NCI-H2029 treated with DMSO at 0.1 percent for 48 hours (cell line): ENCODE results near the gene RUNX1.

Experiments used
- DNase-seq: peaks from one replicate; lab custom pipeline; 2025; lab: John Stamatoyannopoulos, UW

The RUNX1 gene

DNA sequence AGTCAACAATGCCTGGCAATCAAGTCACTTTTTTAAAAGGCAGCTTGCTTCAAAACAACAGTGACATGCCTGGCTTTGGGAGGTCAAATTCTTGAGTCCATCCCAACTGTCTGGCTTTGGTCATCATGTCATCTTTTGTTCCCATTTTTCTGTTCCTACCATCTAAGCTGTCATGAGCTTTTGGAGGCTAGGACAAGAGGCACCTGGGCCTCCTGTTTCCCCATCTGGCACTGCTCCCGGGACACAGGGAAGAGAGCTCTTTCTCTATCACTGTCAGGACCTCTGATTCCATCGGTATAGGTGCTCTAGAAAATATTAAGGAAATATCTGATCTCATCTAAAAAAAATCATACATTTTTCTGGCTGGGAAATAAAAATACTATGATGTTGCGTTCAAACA, 224.0 kb downstream of the RUNX1 start:
- no peak for DNase-seq

DNA sequence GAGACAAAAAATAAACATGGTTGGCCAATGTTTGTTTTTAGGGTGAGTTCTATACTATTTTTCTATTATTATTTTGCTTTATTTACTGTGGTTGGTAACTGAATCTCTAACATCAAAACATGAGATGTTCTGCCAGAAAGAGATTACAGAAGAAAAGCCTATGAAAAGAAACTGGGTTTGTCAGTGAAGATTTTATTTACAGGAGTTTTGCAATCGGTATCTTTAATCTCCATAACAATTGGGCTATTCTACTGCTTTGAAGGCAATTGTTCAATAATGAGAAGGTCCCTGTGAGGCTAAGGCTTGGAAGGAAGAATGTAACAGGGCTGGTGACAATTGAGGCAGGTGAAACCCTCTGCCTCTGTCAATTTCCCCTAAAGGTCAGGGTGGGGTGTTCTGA, 224.8 kb downstream of the RUNX1 start:
- DNase-seq = no peak

DNA sequence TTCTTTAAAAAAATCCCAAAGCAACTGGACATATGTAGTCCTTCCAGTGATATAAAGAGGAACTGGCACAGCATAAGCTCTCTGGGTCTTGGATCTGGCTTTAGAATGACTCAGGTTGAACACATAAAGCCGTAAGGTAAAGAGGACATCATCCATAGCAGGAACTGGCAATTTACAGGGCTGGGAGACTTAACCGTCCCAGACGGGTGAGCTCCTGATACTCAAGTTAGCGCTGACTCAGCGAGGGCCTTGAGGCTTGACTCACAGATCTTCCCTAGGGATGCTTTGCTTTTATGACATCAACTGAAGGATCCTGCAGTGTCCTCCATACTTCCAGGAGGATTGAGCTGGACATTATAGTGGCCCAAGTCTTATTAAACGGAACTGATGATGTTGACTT, 226.2 kb downstream of the RUNX1 start:
- no peak for DNase-seq

DNA sequence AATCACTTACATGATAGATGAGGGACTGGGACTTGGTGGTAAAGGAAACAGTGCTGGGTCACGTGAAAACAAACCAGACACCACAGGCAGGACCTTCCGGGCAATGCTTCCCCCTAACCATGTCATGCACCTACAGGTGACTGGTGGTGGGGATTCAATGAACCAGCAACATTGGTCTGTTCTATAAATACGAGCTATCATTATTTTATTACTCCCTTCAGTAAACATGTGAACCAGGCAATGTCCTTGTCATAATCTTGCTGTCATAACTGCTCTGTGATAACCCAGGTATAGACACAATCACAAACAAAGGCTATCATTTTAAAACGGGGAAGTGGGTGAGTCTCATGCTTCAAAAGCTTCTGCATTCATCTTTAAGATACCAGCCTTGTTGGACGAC, 226.9 kb downstream of the RUNX1 start:
- no peak for DNase-seq

DNA sequence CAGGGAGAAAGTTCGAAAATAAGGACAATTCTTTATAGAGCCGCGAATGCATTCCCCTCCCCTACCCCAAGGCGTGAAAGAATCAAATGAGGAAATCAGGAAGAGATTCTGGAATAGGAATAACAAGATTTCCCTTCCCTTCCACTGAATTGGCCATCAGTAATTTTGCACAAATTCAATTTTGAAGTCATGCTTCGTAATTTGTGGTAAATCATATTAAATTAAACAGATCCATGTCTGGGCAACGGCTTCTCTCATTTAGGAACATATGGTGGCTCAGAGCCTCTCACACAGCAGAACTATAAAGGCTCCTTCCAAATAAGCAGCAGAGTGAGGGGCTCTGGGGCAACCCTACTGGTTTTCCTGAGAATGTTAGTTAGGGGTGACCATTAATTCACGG, 227.4 kb downstream of the RUNX1 start:
- no peak for DNase-seq

DNA sequence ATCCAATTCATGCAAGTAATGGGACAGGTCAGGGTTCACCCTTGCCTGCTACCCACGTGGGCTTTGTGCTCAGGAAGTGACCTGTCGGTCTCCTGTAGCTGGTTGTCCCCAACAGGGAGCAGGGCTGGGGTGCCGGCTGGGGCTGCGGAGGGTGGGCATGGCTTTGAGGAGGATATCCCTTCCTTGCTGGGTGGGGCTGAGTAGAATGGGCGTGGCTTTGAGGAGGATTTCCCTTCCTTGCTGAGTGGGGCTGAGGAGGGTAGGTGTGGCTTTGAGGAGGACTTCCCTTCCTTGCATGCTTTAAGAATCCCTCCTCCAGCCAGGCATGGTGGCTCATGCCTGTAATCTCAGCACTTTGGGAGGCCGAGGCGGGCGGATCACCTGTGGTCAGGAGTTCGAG, 229.1 kb downstream of the RUNX1 start:
- DNase-seq = no peak

DNA sequence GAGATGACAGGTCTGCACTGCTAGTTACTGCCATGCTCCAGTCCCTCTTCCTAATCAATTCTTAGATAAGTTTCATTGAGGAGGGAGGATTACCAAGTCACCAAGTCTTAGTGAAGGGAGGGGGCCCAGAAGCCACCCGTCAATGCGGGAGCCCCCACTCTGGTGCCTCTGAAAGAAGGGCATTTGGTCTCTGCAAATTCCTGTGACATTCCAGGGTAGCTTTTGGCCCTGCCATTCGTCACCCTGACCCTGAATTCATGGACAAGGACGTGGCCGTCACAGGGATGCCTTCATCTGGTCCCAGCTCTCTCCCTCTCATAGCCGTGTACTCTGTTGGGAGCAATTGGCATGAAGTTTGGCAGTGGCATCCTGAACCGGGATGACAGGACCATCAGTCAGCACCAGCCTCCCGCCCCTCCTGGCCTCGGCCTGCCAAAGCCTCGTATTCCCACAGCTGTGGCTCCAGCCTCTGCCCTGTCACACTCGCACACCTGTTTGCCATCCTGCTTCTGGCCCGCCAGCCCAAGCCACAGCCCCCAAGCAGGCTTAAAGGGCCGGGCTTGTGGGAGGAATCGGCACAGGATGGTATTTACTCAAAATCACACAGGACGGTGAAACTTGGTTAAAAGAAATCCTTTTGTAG, 229.6 kb downstream of the RUNX1 start:
- no peak for DNase-seq

DNA sequence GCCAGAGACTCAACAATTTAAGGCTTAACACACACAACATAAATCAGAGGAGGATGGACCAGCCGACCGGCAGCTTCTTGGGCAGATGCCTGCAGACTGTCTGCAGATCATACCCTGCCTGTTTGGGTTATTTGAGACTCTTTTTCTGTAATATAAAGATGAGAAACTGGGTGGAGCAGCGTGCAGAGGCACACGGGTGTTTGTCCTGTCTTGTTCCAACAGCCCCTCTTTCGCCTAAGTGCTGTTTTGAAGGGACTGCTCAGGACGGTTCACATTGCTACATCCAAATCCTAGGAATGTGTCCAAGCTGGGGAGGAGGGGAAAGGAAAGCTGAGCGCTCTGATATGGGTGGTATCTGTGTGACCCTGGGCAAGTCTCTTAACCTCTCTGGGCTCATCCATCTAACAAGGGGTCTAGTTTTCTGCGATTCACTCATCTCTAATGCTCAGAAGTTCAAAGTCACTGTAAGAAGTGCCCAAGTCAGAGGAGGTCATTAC, 230.4 kb downstream of the RUNX1 start:
- no peak for DNase-seq

DNA sequence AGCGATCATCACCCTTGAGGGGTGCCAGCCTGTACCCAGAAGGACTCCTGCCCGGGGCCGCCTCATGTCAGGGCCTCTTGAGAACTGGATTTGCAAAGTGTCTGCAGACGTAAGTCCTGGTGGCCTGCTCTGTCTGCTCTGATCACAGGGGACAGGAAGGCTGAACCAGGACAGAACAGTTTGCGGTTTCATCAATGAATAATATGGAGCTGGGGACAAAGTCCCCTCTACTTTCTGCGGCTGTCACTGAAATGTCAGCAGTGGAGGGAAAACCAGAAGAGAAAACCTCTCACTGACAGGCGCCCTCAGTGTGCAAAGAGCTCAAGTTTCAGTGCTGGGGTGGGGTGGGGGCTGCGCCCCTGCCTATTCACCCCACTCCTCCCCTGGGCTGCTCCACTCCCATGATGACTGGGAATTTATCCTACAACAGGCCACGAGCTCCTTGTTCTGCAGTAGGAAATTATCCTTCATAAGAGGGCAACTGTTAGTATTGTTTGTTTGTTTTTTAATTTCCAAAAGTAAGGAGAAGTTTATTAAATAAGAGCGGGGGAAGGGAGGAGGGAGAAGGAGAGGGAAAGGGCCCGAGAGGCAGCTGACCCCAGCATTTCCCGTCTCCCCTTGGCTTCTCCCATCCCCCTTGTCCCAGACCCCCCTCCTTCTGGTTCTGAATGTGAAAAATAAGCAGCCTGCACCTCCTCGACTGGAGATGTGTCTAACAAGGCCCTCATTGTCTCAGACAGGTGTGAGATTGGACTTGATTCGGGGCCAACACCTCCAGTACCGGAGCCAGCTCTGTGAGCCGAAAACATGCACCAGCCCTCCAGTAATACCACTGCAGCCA, 231.1 kb downstream of the RUNX1 start:
- DNase-seq = peak; percentile 92

DNA sequence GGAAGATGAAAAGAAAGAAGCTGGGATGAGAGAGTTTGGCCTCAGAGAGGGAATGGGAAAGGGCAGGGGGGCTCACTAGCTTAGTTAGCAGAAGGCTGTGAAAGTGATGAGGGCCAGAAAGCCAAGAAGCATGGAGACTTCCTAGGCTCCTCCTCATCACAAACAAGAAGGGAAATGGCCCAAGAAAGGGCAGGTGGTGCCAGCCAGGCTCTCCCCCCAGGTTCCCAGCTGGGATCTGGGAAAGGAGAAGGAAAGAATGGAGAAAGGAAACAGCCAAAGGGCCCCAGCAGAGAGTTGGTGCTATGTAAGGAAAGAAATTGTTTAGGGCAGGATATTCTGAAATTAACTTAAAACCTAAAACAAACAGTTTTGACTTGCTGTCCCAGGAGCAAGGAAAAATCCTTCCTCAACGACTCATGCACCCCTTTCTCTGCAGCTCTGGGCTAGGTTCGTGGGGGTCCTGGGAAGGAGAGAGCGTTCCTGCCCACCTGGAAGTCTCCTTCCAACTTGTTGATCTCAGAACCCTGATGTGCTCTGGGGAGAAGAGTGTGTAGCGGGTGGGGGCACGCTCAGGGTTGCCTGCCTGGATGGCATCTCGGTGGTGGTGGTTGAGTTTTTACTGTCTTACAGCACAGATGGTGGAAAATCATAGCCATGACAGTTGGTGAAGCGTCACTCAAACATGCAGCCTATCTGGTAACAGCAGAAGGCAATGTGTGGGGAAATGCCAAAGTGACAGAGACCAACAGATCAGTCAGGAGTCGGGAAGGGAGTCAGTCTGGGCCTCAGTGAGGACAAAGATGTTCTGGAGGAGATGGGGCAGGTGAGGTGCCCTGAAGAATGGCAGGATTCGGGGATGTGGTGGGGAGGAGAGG, 233.0 kb downstream of the RUNX1 start:
- no peak for DNase-seq

DNA sequence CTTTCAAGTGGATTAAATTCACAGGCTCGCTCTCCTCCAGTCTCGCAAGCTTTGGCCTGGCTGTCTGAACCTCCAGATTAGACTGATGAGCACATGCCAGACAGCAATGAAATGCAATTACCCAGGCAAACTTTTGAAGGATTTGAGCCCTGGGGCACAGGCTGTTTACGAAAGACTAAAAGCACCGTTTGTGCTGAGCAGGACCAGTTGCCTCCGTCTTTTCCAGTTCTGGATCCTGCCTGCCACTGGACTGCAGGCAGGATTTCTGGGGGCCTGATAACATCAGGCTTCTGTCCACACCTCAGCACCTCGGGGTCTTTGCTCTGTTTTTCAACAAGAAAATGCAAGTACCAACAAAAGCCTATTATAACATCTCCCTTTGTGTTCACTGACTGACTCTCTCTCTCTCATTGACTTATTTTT, 234.6 kb downstream of the RUNX1 start:
- no peak for DNase-seq

DNA sequence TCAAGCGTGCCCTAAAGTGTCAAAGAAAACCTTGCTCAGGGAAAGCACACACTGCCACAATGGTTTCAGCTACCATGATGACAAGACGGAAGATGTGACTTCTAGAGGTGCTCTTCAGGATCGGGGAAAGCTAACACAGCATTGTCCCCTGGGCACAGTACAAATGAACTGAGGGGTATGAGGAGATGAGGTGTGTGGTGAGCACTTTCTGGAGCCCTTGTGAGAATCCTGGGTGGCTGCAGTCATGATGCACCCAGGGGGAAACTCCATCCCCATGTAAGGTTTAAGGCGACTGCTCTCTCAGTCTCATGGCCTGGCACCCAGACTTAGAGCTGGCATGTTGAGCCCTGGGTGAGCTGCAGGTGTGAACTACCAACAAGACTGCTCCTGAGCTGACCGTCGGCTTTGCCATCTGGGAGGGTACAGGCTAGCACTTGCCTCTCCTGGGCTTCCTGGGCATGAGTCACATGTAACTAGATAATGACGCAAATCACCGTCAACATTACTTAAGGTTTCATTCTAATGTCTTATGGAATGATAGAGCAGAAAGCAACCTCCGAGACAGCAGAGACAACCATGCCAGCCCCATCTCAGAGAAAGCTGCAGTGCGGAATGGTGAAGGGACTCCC, 235.7 kb downstream of the RUNX1 start:
- no peak for DNase-seq

DNA sequence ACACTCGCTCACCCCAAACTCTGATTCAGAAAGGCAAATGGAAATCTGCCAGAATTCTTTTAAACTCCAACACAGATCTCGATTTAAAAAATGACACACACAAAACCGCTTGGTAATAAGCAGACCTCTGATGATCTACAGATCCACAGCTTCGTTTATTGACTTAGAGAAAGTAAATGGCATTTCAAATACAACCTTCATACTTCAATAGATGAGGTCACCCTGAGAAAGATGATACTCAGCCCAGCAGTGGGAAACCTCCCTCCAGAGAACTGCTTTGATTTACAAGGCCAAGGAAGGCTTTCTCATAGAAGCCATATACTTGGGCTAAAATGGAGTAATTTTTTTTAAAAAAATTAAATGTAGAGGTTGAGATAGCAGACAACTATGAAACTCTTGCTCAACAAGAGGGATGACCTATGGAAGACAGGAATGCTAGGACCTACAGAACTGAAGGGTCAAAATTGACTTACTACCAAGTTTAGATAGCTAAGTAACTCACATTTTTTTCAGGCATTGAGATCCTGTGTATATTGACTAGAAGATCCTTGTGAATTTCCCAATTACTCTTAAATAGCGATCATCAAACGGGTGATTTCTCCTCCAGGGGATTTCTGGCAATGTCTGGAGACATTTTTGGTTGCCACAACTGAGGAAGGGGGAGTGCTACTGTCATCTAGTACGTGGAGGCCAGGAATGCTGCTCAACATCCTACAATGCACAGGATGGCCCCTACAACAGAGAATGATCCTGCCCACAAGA, 236.4 kb downstream of the RUNX1 start:
- peak; percentile 81 for DNase-seq

DNA sequence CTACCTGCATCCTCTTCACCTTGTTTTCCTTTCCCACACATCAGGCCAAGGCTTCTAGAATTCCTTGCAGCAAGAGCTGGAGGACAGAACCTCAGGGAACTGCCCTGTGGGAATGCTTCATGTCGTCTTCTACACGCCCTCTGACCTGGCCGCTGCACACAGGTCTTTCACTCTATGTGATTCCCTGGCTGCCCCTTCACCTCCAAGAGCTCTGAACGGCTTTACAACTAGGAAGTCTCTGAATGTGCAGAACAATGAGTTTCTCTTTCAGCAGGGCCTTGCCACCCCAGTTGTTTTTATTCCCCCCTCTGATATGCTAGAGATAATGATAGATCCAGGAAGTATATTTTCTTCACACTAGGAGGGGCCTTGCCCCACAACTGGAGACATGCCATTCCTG, 237.7 kb downstream of the RUNX1 start:
- no peak for DNase-seq

DNA sequence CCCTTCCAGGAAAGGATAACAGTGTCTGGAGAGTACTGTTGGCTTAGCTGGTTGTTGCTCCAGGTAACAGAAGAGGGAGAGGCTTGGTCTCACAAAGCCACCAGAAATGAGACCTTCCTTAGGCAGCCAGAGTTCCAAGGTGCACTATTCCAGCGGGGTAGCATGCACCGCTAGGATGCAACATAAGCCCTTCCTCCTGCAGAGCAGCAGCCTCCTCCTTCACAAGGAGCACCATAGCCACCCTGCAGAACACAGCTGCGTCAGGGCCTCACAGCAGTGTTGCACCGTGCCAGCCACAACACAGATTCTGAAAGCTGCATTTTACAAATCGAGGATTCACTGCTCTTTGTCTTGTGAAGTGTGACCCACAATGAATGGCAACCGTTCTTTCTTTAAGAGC, 238.3 kb downstream of the RUNX1 start:
- DNase-seq = no peak

DNA sequence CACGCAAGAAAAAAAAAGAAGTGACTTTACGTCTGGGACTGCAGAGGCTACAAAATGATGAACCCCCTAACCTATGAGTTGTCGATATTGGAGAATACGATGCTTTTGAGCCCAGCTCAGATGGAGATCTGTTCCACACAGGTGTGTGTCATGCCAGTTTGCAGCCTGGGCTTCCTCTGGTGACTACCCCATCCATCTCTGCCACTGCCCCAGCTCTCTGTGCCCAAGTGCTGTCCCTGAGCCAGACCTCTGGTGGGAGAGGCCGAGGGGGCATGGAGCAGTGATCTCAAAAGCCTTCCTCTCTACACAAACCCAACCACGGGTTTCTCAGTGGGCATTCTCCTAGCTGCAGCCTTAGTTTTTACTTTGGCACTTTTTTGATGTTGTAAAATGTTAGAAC, 239.3 kb downstream of the RUNX1 start:
- DNase-seq = no peak

DNA sequence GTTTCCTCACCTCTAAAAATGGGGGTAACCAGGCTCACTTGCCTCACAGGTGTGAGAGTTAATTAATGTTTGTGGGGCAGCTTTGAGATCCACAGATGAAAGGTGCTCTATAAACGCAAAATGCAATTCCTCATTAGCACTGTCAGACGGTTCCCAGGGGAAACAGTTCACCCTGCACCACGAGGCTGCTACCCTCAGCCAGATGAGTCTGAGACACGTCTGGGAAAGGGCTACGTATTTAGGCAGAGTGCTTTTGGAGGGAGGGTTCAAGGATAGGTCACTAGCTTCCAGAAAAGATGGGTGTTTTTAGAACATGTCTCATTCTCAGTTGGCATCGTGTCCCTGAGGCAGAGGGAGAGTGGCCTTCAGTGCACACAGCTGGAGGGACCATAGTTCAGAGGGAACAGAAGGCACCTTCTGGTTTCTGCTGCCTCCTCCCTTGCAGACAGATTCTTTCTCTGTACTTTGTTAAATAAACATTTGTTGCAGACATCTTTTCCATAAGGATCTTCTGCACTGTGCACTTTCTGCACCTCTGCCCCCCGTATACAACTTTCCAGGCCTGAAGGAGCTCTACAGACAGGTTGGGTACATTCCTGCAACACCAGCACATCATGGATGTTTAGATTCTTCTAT, 240.4 kb downstream of the RUNX1 start:
- DNase-seq = no peak

DNA sequence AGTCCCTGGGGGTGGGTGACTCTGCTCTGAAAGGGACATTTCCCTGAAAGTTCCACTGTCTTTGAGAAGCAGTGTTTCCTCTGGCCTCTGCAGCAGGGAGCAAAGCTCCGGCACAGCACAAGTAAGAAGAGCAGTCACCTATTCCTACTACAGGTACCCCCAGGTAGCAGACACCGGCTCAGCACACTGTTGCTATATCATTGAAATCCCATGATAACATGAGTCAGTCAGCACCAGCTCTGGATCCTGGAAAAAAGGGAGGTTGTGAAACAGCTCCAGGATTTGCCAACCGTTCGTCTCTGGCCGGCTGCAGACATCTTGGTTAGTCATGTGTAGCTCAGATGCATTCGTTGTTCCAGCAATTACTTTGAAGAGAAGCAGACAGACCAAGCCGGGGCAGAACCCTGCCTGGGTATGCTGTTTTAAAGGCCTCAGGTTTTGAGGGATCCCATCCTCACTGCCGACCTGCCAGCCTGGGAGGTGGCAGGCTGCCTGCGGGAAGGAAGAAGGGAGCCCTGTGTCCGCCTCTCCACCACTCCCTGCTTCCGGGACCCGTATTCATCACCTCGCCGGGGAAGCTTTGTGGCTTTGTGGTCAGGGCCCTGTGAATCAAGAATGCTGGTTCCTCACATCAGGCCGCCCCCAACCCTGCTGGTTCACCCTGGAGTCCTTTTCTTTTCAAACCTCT, 241.1 kb downstream of the RUNX1 start:
- DNase-seq = no peak

DNA sequence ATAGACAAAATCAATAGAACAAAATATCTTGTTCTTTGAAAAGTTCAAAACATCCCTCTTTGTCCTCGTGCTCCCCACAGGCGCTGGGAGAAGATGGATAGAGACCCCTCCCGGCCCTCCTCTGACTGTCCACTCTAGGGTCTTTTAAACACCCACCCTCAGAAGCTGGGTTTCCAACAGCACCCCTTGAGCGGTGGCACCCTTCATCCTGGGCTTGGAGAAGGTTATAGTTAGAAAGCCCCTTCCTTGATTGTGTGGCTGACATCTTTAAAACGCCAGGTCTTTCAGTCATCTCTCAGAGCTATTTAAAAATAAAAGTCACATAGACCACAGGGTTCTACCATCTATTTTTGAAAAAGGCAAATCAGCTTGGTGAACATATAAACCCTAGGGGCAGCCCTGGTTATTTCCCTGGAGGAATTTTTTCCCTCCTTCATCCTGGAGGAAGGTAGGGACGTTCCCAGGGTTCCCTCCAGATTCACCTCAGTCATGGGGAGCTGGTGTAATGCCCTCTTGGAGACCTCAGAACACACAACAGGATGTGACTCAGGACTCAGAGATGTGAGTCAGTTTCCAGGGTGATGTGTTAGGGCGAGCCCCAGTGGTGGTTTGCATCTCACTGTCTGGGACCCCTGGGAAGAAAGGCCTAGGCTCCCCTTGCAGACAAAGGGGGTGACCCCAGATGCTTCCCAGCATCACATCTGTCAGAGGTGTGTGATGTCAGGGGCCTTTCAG, 241.8 kb downstream of the RUNX1 start:
- DNase-seq = no peak

DNA sequence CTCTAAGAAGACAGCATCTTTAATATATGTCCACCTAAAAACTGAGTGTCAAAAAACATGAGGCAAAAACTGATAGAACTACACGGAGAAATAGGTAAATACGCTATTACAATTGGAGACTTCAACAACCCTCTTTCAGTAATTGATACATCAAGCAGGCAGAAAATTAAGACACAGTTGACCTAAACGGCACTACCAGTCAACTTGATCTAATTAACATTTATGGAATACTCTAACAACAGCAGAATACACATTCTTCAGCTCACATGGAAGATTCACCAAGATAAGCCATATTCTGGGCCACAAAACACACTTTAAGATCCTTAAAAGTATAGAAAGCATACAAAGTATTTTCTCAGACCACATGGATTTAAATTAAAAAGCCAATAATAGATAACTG, 242.7 kb downstream of the RUNX1 start:
- no peak for DNase-seq
